Stromal cell of bone marrow (primary cell): ENCODE results near the gene TCF19.

Experiments used
- DNase-seq: peaks from one replicate; pipeline ENCODE4 v3.0.0-alpha.2; 2012; ENCODE audit warnings: low read depth

Gene TCF19

GRCh38 chr6:31210123-31210522 is 51.7 kb downstream of the TCF19 start:
- DNase-seq, result no peak

GRCh38 chr6:31210741-31211532 is 52.5 kb downstream of the TCF19 start:
- DNase-seq, result no peak
